WERI-Rb-1 (cell line): ENCODE data around the gene DPF3.

Experiments used
- DNase-seq: peaks from one replicate; pipeline ENCODE4 v3.0.0-alpha.2; 2020
- H3K27ac ChIP-seq: fragments of 250-450 bp; sonication (Bioruptor Pico); 2 replicates; pipeline ENCODE4 v1.5.1; 2020; ENCODE audit warnings: mild to moderate bottlenecking, moderate library complexity
- H3K27me3 ChIP-seq: fragments of 250-450 bp; sonication (Bioruptor Pico); 2 replicates; pipeline ENCODE4 v1.5.1; 2021; ENCODE audit warnings: mild to moderate bottlenecking, low read depth, moderate library complexity; ENCODE audit not compliant: insufficient read depth, severe bottlenecking
- H3K36me3 ChIP-seq: fragments of 250-450 bp; sonication (Bioruptor Pico); 2 replicates; pipeline ENCODE4 v1.5.1; 2020; ENCODE audit warnings: mild to moderate bottlenecking, moderate library complexity
- H3K4me3 ChIP-seq: 2 replicates; pipeline ENCODE4 v1.5.1; 2011; ENCODE audit warnings: low read depth, mild to moderate bottlenecking, control low read depth, low read length
- H3K9me3 ChIP-seq: fragments of 250-450 bp; sonication (Bioruptor Pico); 2 replicates; pipeline ENCODE4 v1.5.1; 2021; ENCODE audit warnings: mild to moderate bottlenecking, moderate library complexity; ENCODE audit not compliant: severe bottlenecking
- TF ChIP-seq, protein P1 (sequence below): IDR thresholded peaks from 2 replicates; pipeline ENCODE4 v1.5.1; 2011; ENCODE audit warnings: low read depth, mild to moderate bottlenecking, control low read depth, inconsistent platforms, low read length

Gene DPF3

DNA sequence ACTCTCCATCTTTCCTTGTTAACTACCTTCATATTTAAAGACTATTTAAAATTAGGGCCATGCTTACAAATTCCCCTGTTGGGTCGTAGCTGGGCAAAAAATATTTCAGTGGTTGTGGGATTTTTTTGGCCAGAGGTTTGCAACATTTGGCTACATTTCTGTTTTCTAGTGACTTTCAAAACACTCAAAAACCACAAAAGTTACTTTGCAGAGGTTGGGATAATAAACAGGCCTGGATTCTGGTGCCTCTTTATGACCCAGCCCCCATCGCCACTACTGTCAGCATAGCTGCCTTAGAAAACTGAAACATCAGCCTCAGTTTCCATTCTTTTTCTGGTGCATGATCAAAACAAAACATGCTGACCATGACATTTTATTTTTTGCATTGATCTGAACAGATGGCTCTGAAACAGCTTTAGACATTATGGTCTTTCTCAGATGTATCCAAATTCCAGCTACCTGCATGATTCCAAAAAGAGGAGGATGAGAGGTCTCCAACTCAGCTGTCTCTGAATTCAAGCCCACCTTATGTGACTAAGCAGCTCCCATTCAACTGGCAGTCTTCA, 5.2 kb downstream of the DPF3 start:
- Histone ChIP-seq H3K9me3 (no peaks in the 10 kb centered on the region), H3K27me3 (peaks cover 5% of the 10 kb centered on the region), H3K36me3 (no peaks in the 10 kb centered on the region), H3K4me3 (no peak overlapping the region), H3K27ac (no peak overlapping the region)
- TF ChIP-seq, protein P1, sequence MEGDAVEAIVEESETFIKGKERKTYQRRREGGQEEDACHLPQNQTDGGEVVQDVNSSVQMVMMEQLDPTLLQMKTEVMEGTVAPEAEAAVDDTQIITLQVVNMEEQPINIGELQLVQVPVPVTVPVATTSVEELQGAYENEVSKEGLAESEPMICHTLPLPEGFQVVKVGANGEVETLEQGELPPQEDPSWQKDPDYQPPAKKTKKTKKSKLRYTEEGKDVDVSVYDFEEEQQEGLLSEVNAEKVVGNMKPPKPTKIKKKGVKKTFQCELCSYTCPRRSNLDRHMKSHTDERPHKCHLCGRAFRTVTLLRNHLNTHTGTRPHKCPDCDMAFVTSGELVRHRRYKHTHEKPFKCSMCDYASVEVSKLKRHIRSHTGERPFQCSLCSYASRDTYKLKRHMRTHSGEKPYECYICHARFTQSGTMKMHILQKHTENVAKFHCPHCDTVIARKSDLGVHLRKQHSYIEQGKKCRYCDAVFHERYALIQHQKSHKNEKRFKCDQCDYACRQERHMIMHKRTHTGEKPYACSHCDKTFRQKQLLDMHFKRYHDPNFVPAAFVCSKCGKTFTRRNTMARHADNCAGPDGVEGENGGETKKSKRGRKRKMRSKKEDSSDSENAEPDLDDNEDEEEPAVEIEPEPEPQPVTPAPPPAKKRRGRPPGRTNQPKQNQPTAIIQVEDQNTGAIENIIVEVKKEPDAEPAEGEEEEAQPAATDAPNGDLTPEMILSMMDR = no peak
- DNase-seq = no peak

DNA sequence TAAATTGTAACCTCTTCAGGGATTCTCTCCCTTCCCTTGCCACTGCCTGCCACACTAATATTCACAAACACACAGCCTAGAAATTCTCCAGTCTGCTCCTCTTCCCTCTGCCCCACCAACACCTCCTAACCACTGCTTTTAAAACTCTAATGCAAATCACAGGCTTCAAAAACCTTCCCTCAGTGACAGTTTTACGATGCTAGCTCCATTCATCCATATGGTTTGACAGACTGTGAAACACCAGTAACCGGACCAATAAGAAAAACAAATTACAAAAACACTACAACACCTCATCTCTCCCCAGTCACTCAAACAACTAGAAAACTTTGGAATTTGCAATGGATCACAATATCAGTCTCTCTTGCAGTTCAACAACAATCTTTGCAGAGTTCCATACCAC, 5.7 kb downstream of the DPF3 start:
- TF ChIP-seq, protein P1 = no peak
- Histone ChIP-seq H3K27me3 (peaks cover 5% of the 10 kb centered on the region), H3K4me3 (no peak overlapping the region), H3K27ac (no peak overlapping the region), H3K36me3 (no peaks in the 10 kb centered on the region), H3K9me3 (no peaks in the 10 kb centered on the region)
- DNase-seq = no peak

DNA sequence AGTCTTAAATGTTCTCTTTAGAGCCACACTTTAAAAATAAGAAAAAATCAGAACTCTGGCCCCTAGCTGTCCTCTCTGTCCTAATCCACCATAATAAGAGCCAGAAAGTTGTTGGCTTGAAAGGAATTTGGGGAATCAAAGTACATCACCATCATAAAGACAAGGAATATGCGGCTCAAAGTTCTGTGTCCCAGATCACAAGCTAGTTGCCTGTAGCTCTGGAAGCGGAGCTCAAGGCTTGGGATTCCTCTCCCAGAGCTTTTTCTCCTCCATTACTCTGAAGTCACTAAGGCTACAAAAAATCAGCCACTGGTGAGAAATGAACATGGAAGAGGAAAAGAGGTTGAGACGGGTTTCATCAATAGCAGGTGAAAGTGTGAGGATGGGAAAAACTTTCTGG, 6.4 kb downstream of the DPF3 start:
- no peak overlapping the region for H3K4me3 ChIP-seq
- no peaks in the 10 kb centered on the region for H3K9me3 ChIP-seq
- TF ChIP-seq, protein P1 = no peak
- H3K36me3 ChIP-seq = no peaks in the 10 kb centered on the region
- no peak for DNase-seq
- no peak overlapping the region for H3K27ac ChIP-seq
- peaks cover 4% of the 10 kb centered on the region for H3K27me3 ChIP-seq

DNA sequence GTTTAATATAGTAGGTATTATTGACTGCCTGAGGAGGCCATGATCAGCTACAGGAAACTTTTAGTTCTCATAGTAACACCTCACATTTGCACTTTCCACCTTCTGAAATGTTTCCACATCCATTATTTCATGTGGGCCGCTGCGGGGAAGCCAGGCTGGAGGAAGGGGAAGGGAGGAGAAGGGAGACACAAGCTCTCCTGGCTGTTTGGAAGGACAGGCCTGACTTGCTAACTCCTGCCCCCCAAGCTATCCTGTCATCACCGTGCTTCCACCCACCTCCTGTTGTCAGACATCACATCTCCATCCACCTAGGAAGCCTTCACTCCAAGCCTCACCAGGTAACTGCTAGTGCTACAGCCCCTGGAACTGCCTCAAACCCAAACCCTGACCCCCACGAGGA, 9.5 kb downstream of the DPF3 start:
- no peak for DNase-seq
- TF ChIP-seq, protein P1 = no peak

DNA sequence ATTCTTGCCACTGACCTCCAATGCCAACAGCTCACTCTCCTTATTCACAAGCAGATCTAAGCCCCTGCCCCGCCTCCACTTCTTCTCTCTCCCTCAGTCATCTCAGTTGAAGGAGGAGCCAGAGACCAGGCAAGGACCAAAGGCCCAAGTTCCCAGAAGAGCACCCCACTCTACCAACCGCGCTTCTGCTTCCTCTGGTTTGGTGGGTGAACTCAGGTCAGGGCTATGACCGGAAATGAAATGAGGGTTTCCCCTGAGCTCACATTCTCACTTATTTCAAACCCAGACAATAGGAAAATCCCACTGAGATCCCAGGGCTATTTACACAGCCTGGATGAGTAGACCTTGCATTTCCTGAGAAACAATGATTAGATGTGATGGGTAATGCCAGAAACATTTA, 9.9 kb downstream of the DPF3 start:
- TF ChIP-seq, protein P1 = no peak
- Histone ChIP-seq H3K27me3 (no peaks in the 10 kb centered on the region), H3K36me3 (no peaks in the 10 kb centered on the region), H3K4me3 (no peak overlapping the region), H3K9me3 (no peaks in the 10 kb centered on the region), H3K27ac (no peak overlapping the region)
- DNase-seq = no peak

More for the DNA sequence above, 9.5 kb downstream of the DPF3 start:
- H3K27me3 ChIP-seq = no peaks in the 10 kb centered on the region
- no peaks in the 10 kb centered on the region for H3K36me3 ChIP-seq
- H3K4me3 ChIP-seq = no peak overlapping the region
- H3K9me3 ChIP-seq = no peaks in the 10 kb centered on the region
- no peak overlapping the region for H3K27ac ChIP-seq

DNA sequence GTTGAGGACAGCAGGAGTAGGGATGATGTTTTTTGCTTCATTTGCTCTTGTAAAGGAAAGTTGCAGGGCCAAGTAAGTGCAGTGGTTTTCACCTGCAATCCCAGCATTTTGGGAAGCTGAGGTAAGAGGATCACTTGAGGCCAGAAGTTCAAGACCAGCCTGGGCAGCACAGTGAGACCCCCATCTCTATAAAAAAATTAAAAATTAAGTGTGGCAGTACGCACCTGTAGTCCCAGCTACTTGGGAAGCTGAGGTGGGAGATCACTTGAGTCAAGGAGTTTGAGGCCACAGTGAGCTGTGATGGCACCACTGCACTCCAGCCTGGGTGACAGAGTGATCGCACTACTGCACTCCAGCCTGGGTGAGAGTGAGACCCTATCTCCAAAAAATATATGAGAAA, 10.8 kb downstream of the DPF3 start:
- Histone ChIP-seq H3K4me3 (no peak overlapping the region), H3K27me3 (no peaks in the 10 kb centered on the region), H3K36me3 (no peaks in the 10 kb centered on the region), H3K27ac (no peak overlapping the region), H3K9me3 (no peaks in the 10 kb centered on the region)
- TF ChIP-seq, protein P1 = no peak
- DNase-seq = no peak
